OCI-LY3 (cell line): ENCODE measurements around the gene CRTAC1.

Experiments used
- H2AFZ ChIP-seq: fragments of 200-600, 300-600 bp; shearing (Covaris generic); 2 replicates; pipeline ENCODE4 v1.6.0; 2014; ENCODE audit warnings: antibody characterized with exemption, low read depth, low read length
- H3K27ac ChIP-seq: fragments of 200-600, 300-600 bp; sonication (generic); 2 replicates; pipeline ENCODE4 v1.5.1; 2014; ENCODE audit warnings: mild to moderate bottlenecking, low read length, moderate library complexity, mixed read lengths
- H3K27me3 ChIP-seq: fragments of 200-600, 300-600 bp; sonication (generic); 2 replicates; pipeline ENCODE4 v1.6.1; 2014; ENCODE audit warnings: low read depth, low read length, mixed read lengths
- H3K36me3 ChIP-seq: fragments of 200-600, 300-600 bp; sonication (generic); replicated peaks from 2 replicates; pipeline ENCODE3; 2014; ENCODE audit warnings: low read depth, low read length, mixed read lengths
- H3K4me1 ChIP-seq: fragments of 300-600, 200-600 bp; sonication (generic); 2 replicates; pipeline ENCODE4 v1.6.1; 2014; ENCODE audit warnings: low read length, mixed read lengths
- H3K4me2 ChIP-seq: fragments of 200-600, 300-600 bp; sonication (generic); 2 replicates; pipeline ENCODE4 v1.6.1; 2014; ENCODE audit warnings: low read length, mixed read lengths
- H3K4me3 ChIP-seq: fragments of 300-600, 200-600 bp; sonication (generic); 2 replicates; pipeline ENCODE4 v1.5.1; 2014; ENCODE audit warnings: antibody characterized with exemption, mild to moderate bottlenecking, low read length, moderate library complexity
- H3K79me2 ChIP-seq: fragments of 300-600, 200-600 bp; shearing (Covaris generic); 2 replicates; pipeline ENCODE4 v1.6.1; 2014; ENCODE audit warnings: mild to moderate bottlenecking, low read length, mixed read lengths
- H3K9ac ChIP-seq: fragments of 300-600, 200-600 bp; shearing (Covaris generic); 2 replicates; pipeline ENCODE4 v1.6.0; 2014; ENCODE audit warnings: mild to moderate bottlenecking, low read length, moderate library complexity
- H3K9me3 ChIP-seq: fragments of 200-600, 300-600 bp; shearing (Covaris generic); 2 replicates; pipeline ENCODE4 v1.6.1; 2014; ENCODE audit warnings: low read length, mixed read lengths; ENCODE audit not compliant: insufficient read depth
- H4K20me1 ChIP-seq: fragments of 200-600, 300-600 bp; sonication (generic); 2 replicates; pipeline ENCODE4 v1.6.1; 2016; ENCODE audit warnings: low read length, mixed read lengths; ENCODE audit not compliant: insufficient read depth
- EZH2phosphoT487 ChIP-seq: fragments of 200-600 bp; shearing (Covaris generic); IDR thresholded peaks from 2 replicates; pipeline ENCODE4 v1.6.1; 2018; ENCODE audit warnings: antibody characterized with exemption, mixed run types, low read depth
- TF ChIP-seq, protein P1 (sequence below): fragments of 200-600, 300-600 bp; sonication (generic); IDR thresholded peaks from 2 replicates; pipeline ENCODE4 v1.5.1; 2014; ENCODE audit warnings: antibody characterized with exemption, low read length, low read depth

CRTAC1 gene

DNA sequence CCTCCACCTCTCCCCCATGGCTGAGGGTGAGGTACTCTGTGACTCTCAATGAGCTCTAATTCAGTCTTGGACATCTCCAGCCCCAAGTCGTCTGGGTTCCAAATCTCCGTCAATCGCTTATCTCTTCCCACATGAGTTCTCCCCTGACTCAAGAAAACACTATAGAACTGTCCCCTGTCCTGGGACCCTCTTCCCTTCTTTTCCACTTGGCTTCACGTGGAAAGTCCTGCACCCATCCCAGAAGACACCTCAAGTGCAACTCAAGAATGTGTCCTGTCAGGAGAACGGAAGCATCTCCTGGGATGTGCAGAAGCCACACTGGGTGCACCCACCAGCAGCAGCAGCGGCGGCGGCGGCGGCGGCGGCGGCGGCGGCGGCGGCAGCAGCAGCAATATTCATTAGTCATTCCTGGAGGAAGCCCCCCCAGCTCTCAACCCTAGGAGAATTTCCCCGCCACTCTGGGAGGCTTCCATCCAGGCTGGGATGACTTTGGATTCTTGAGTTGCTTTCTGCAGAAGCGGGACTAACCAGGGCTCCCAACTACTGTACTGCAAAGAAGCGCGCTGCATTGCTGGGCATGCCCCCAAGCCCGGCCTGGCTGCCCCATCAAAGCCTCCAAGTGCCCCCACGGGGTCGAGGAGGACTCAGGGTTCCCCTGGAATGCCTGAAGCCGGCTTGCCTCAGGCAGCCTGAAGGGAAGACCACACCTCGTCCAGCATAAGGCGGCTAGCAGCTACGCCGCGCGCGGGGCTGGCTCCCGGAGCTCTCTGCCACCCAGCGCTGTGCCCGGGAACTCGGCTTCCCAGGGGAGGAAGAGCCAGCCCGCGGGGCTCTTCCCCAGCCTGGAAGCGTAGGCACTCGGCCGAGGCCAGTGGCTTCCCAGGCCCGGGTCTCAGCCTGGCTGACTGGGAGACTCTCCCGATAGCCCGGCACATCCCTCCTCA, 1.0 kb downstream of the CRTAC1 start:
- no peaks in the 10 kb centered on the region for H3K36me3 ChIP-seq
- no peaks in the 10 kb centered on the region for H3K79me2 ChIP-seq
- H3K27me3 ChIP-seq, result peaks cover 6% of the 10 kb centered on the region; the same call in 1 of the 2 replicates
- H3K4me2 ChIP-seq, result no peak overlapping the region
- no peak overlapping the region for H3K4me3 ChIP-seq
- H3K27ac ChIP-seq, result no peak overlapping the region
- TF ChIP-seq EZH2phosphoT487, result no peak
- TF ChIP-seq, protein P1, sequence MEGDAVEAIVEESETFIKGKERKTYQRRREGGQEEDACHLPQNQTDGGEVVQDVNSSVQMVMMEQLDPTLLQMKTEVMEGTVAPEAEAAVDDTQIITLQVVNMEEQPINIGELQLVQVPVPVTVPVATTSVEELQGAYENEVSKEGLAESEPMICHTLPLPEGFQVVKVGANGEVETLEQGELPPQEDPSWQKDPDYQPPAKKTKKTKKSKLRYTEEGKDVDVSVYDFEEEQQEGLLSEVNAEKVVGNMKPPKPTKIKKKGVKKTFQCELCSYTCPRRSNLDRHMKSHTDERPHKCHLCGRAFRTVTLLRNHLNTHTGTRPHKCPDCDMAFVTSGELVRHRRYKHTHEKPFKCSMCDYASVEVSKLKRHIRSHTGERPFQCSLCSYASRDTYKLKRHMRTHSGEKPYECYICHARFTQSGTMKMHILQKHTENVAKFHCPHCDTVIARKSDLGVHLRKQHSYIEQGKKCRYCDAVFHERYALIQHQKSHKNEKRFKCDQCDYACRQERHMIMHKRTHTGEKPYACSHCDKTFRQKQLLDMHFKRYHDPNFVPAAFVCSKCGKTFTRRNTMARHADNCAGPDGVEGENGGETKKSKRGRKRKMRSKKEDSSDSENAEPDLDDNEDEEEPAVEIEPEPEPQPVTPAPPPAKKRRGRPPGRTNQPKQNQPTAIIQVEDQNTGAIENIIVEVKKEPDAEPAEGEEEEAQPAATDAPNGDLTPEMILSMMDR, result no peak
- H3K9ac ChIP-seq, result no peak overlapping the region
- no peaks in the 10 kb centered on the region for H3K4me1 ChIP-seq
- H3K9me3 ChIP-seq, result no peaks in the 10 kb centered on the region
- H4K20me1 ChIP-seq, result no peaks in the 10 kb centered on the region
- no peak overlapping the region for H2AFZ ChIP-seq

DNA sequence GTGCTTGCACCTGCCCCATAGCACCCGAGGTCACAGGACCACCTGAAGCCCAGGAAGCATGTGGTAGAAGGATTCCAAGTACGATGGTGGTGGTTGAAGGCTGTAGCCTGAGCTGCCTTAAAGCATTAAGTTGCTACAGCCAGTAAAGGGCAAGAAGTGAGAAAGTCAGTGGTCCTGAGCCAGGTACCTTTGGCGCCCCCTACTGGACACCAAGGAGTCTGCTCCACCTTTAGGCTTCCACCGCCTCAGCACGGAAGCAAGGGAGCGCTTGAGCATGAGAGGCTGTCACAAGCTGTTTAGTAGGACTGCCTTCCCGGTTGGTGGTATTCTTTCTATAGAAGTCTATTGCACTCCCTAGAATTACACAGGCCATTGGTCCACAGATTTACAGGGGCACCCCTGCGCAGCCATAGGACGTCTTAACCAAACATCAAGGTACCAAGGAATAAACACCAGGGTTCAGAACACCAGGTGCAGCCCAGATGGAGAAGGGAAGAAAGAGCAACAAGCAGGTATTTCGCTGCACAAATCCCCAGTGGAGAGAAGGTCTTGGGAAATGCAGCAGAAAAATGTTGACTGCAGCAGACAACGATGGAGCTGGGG, 2.2 kb downstream of the CRTAC1 start:
- Histone ChIP-seq H3K27ac (no peak overlapping the region), H3K79me2 (no peaks in the 10 kb centered on the region), H3K4me1 (no peaks in the 10 kb centered on the region), H3K9ac (no peak overlapping the region), H3K36me3 (no peaks in the 10 kb centered on the region), H3K9me3 (no peaks in the 10 kb centered on the region), H3K27me3 (peaks cover 9% of the 10 kb centered on the region; the same call in 1 of the 2 replicates), H4K20me1 (no peaks in the 10 kb centered on the region), H2AFZ (no peak overlapping the region), H3K4me2 (no peak overlapping the region), H3K4me3 (no peak overlapping the region)
- TF ChIP-seq EZH2phosphoT487, result no peak
- TF ChIP-seq, protein P1, result peak; percentile 69

DNA sequence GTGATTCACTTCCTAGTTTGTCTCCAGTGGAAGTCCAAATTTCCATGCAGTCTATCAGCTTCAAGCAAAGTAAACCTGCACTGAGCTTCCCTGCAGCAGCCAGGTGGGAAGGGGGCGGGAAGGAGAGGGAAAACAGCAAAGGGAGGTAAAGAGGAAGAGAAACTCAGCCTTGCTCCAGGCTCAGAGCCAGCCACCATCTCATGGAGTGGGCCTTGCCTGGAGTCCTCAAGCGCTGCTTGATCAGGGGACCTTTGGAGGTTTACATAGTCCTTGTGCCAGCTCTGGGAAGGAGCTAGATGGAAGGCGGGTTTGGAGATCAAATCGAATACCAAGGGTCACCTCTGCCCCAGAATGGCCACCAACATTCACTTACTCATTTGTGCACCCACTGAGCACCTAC, 7.4 kb downstream of the CRTAC1 start:
- Histone ChIP-seq H3K27ac (no peak overlapping the region), H3K36me3 (no peaks in the 10 kb centered on the region), H3K9me3 (no peaks in the 10 kb centered on the region), H3K27me3 (peaks cover 9% of the 10 kb centered on the region; the same call in 1 of the 2 replicates), H3K4me1 (no peaks in the 10 kb centered on the region), H4K20me1 (no peaks in the 10 kb centered on the region), H3K9ac (no peak overlapping the region), H3K79me2 (no peaks in the 10 kb centered on the region), H3K4me3 (no peak overlapping the region), H3K4me2 (no peak overlapping the region), H2AFZ (no peak overlapping the region)
- TF ChIP-seq, protein P1, result no peak
- no peak for TF ChIP-seq EZH2phosphoT487

DNA sequence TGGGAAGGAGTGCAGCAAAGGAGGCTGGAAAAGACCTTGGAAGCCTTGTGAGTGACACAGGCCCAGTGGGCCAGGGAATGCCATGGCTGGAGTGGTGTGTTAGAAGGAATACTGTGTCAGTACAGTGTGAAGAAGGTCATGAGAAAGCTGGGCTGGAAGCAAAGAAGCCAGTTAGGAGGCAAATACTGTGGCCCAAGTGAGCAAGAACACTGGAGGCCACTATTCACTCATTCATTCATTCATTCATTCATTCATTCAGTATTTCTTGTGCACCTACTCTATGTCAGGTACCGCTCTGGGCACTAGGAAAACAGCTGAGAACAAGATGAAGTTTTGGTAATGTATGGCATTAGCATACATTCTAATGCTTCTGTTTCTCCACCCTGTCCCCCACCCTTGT, 9.6 kb downstream of the CRTAC1 start:
- no peak overlapping the region for H3K4me3 ChIP-seq
- H2AFZ ChIP-seq, result no peak overlapping the region
- H3K27ac ChIP-seq, result no peak overlapping the region
- no peak overlapping the region for H3K9ac ChIP-seq
- TF ChIP-seq, protein P1, result no peak
- TF ChIP-seq EZH2phosphoT487, result no peak
- H3K9me3 ChIP-seq, result no peaks in the 10 kb centered on the region
- no peaks in the 10 kb centered on the region for H4K20me1 ChIP-seq
- H3K79me2 ChIP-seq, result no peaks in the 10 kb centered on the region
- peaks cover 9% of the 10 kb centered on the region; the same call in 1 of the 2 replicates for H3K27me3 ChIP-seq
- H3K36me3 ChIP-seq, result no peaks in the 10 kb centered on the region
- no peak overlapping the region for H3K4me2 ChIP-seq
- no peaks in the 10 kb centered on the region for H3K4me1 ChIP-seq
